Suppressor macrophage treated with lipopolysaccharide for 1 hour (primary cell): ENCODE data around the gene GM2A.
A peak's percentile ranks its signal among the peaks of the same experiment; 100 is the strongest.
"Not testable (repeated sequence)": the region's sequence is repeated elsewhere in the genome, so short reads cannot be mapped to it uniquely, and the experiment has no call there.

Experiments
- DNase-seq, 3 donors: peaks; one replicate each; pipeline ENCODE4 v3.0.0-alpha.2; 2020 to 2022

Gene GM2A

DNA sequence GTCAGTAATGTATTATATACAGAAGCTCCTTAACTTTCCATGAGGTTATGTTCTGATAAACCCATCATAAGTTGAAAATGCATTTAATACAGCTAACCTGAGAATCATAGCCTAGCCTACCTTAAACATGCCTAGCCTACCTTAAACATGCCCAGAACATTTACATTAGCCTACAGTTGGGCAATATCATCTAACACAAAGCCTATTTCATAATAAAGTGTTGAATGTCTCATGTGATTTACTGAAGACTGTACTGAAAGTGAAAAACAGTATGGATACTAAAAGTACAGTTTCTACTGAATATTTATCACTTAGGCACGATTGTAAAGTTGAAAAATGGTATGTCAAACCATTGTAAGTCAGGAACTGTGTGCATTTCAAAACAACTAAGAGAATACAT, 1.6 kb downstream of the GM2A start:
- peak in 1 of 3 donors; percentile 52 for DNase-seq

DNA sequence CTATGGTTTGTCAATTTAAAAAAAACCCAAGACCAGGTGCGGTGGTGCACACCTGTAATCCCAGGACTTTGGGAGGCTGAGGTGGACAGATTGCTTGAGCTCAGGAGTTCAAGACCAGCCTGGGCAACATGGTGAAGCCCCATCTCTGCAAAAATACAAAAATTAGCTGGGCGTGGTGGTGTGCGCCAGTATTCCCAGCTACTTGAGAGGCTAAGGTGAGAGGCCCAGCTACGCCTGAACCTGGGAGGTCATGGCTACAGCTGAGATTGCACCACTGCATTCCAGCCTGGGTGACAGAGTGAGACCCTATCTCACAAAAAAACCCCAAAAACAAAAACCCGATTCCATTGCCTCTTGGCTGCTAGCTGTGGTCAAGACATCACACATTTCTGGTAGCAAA, 2.0 kb downstream of the GM2A start:
- DNase-seq: not testable (repeated sequence)

DNA sequence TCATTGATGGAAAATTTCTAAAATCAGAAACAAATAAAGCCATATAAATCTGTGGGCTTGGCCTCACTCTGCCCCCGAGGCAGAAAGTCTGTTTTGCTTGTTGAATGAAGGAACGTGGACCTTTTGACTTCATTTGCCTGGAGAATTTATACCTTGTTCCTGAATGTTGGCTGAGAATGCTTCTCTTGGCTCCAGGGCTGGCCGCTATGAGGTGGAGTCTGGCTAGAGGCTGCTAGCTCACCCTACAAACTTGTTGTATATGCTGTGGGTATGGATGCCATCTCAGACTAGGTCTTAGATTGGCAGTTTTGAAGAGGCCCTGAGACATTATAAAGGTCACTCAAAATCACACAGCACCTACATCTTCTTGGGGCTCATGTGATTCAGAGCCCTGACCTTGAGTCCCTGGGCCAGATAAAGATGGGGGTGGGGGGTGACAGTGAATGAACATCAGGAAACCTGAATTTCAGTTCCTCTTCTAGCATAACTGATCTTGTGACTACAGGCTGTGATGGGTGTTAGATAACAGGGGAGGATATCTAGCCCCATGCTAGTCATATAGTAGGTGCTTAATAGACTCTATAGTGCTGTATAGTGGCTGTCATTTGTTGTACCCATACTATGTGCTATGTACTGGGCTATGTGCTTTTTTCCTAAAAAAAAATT, 2.8 kb downstream of the GM2A start:
- peak; percentile 60 to 76 (median 69) for DNase-seq

DNA sequence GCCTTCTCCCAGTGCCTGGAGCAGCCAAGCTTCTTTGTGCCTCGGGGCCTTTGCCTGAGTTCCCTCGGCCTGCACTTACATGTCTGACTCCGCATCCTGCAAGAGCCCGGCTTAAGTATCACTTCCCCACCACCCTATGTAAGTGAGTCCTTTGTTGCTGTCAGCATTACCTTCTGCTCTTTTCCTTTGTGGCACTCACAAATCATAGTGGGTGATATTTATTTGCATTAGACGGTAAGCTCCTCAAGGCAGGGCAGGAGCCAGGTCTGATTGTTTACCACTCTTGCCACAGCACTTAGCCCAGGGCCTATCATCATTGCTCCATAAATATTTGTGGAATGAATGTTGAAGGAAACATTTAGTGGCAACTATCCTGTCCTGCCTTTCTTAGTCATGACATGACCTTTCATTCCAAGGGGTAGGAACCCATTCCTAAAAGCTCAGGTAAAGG, 4.8 kb downstream of the GM2A start:
- peak; percentile 74 to 78 (median 77) for DNase-seq

DNA sequence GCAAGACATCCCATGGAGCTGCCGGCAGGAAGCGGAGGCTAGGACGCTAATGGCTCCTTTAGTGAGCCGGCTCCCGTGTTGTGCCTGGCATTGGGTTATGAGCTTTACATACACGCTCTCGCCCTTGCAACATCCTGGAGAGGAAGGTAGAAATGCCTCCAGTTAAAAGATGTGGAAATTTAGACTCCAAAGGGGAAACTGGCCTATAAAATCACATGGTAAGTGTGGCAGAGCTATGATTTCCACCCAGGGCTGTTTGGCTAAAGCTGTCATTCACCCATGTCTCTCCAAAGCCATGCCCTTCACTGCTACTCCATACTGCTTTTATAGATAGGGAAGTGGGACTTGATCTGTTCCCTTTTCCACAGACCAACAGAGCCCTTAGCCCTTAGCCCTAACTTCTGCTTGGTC, 5.2 kb downstream of the GM2A start:
- DNase-seq: peak; percentile 82 to 88 (median 85)

DNA sequence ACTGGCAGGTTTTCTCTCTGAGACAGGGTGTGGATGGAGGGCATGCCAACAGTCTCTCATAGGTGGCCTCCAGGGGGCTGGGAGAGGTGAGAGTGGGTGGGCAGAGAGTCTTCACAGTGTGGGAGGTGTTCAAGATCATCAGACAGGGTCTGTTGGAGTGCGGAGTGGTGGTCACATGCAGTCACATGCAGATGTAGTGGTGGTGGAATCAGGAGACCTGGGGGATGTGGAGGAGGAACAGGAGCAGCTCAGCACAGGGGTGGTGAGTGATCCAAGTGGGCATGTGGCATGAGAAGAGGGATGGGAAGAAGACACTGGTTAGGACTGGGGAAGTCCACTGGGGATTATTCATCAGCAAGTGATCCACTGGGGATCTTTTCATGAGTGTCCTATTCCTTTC, 5.8 kb downstream of the GM2A start:
- peak; percentile 87 to 89 (median 88) for DNase-seq

DNA sequence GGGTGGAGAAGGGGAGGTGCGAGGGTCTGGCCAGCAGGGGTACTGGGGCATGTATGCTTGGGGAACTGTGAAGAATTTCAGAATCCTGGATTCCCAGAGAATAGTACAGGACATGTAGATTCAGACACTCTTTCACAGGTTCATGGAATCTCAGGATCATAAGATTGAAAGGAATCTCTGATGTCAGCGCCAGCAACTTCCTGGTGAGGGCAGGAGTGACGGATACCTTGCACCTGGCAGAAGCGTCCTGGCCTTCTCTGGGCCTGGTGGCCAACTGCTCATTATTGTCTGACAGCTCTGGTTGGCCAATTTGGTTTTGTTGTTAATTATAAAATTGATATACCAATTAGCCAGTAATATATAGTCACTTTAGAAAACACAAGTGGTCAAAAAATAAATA, 6.9 kb downstream of the GM2A start:
- no peak for DNase-seq

DNA sequence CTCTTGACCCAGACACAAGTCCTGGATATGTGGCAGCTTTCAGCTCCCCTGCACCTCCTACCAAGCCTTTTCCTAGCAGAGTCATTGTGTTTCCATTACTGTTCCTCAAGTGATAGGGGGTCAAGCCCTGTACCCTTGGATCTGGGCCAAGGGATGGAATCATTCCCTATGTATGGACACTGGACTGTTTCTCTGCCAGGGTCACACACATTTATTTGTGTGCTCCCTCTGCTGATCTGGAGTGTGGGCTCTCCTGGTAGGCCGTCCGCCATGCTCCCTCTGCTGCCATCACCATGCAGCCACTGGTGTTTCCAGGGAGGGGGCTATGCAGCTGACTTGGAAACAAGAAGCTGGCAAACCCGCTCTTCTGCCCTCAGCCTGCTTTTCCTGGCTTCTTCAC, 9.5 kb downstream of the GM2A start:
- DNase-seq: no peak

DNA sequence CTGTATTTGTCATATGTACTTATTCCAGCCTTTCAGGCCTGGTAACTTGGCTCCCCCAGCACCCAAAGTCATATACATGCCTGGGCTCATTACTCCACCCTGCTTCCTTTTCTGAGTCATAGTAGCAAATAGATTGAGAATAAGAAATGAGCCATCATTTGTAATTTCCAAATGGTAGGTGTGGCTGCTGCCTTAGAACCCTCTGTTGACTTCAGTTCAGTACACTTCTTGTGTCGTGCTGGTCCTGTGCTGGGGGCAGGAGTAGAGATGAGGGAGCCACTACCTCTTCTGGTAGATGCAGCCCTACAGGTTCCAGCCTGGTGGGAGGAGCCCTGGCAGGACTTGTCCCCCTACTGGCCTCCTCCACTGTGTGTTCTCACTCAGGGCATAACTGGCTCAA, 11.1 kb downstream of the GM2A start:
- DNase-seq: peak; percentile 75 to 90 (median 84)

DNA sequence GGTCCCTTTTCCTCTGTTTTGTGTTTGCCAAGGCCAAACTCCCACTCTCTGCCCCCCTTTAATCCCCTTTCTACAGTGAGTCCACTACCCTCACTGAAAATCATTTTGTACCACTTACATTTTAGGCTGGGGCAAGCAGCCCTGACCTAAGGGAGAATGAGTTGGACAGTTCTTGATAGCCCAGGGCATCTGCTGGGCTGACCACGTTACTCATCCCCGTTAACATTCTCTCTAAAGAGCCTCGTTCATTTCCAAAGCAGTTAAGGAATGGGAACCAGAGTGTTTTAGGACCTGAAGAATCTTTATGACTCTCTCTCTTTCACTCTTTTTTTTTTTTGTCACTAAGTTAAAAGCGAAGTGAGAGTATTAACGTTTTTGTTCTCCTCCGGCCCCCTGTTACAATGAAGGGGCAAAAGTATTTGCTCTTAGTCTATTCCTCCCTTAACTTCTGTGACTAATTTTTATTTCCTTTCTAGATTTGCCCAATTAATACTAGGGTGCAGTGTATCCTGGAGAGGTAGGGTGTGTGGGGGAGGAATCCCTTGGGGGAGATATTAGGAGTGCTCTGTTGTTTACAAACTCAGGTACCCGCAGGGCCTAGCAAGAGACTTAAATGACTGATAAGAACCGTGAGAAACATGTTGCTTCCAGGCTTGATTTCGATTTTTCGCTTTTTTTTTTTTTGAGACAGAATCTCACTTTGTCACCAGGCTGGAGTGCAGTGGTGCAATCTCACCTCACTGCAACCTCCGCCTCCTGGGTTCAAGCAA, 14.7 kb downstream of the GM2A start:
- DNase-seq: no peak

DNA sequence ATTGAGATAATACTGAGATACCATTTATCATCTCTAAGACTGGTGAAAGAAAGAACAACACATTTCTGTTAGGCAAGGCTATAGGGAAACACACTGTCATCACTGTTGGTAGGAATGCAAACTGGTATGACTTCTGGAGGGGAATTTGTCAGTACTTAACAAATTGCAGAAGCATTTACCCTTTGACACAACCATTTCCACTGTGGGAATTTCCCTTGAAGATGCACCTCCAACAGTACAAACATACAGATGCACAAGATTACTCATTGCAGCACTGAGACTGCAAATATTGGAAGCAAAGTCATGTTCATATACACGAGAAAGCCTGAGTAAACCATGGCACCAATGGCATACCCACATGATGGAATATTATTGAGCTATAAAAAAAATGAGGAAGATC, 17.6 kb downstream of the GM2A start:
- DNase-seq: peak; percentile 84 to 98 (median 95)

DNA sequence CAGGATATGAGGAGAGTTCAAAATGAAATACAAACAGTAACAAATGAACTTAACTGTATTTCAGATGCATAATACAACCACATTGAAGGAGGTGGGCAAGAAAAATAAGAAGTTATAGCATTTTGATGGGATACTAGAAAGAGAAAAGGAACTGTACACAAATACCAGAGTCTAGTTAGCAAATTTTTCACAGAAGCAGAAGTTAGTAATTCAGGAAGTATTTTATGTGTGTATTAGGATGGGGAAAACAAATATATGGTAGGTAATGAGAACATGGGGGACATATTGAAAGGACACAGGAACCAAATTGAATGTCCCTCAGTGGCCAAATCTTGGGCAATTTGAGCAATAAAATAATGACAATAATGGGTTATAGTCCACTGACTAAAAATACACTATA, 18.4 kb downstream of the GM2A start:
- DNase-seq: peak in 2 of 3 donors; percentile 56 to 62

DNA sequence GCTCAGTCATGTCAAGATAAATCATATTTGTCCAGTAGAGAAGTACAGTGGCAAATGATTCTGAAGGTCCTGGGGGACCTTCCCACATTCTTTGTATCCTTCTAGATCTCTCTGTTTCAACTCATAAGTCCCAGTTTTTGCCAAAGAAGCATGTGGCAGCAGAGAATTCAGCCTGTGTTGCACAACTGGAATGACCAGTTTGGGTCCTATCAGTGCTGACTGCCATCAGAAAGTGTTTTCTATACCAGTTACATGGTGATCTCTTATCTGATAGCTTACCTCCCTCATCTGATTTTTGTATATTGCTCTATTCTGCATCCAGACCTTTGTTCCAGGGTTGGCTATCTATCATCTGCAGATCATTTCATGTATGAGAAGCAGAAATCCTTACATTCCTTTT, 21.7 kb downstream of the GM2A start:
- no peak for DNase-seq

DNA sequence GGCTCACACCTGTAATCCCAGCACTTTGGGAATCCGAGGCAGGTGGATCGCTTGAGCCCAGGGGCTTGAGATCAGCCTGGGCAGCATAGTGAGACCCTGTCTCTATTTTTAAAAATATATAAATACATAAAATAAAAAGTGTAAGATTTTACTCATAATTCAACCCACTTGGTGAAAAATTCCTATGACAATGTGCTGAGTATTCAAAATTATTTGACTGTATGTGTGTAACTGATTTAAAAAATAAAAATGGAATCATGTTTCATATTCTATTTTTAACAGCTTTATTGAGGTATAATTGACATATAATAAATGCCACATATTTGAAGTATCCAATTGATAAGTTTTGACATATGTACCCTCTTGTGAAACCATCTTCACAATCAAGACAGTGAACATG, 22.8 kb downstream of the GM2A start:
- DNase-seq: no peak

DNA sequence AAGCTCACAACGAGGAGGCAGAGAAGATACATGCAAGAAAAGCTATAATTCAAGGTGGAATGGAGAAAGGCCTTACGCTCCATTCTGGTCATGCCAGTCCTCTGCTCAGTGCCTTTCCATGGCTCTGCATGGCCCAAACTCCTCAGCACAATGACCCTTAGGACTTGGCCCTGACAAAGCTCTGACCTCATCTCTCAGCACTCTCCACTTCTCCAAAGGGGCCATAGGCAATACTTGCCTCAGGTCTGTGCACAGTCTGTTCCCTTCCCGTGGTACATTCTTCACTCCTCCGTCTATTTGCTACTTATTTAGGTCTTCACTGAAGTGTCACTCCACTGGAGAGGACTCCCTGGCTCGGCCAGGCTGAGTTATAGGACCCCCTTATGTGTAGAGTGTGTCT, 25.9 kb downstream of the GM2A start:
- DNase-seq: no peak

DNA sequence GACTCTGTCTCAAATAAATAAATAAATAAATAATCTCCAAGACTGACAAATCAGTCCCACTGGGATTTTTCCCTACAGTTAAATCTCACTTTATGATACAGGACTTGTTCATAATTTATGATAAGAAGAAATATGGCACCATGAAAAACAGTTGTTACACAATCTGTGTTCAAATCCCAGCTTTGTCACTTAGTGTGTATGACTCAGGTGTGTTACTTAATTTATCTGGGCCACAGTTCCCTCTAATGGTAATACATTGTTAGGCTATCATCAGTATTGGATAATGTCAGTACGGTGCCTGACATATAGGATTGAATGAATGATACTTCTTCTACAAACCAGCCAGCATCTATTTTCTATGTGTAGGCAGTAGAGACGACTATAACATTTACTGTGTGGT, 27.5 kb downstream of the GM2A start:
- no peak for DNase-seq

DNA sequence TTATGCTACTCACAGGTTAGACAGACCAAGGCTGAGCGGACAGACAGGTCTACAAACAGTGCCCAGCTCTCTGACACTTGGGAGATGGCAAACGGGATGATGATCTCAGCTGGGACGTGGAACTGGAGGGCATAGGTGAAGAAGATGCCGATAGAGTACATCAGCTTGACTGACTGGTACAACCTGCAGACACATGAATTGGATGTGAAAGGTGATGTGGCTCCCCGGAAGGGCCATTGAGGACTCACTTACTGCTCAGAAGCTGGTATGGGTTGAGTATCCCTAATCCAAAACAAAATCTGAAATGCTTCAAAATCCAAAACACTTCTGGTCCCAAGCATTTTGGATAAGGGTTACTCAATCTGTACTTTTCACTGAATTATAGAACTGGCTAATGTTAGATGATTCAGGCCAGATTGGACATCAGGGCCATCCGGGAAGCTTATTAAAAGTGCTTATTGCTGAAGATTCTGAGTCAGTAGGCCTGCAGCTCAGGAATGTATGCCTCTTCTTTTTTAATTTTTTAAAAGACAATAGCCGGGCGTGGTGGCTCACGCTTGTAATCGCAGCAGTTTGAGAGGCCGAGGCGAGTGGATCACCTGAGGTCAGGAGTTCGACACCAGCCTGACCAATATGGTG, 28.1 kb downstream of the GM2A start:
- DNase-seq: no peak

DNA sequence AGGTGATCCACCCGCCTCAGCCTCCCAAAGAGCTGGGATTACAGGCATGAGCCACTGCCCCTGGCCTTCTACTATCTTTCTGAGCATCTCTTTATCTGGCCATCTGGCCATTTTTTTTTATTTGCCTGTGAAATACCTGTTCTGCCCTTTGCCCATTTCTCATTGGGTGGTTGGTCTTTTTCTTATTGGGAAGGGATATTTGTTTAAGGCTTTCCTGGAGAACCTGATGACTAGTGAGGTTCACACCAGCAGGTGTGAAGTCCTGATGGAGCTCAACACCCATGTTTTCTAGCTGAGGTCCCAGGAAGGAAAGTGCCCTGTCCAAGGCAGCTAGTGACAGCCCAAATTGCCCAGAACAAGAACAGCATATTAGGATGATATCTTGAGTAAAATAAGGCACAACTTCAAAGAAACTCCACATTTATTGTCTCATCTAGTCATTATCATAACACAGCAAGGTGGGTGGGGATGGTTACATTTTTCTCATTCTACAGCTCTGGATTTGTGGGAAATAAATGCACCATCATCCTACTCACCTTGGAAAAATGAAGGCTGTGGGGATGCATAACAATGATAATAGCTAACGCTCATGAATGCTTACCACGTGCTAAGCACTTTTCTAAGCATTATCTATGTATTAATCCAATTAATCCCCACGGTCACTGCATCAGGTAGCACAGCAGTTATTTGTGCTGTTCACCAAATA, 30.3 kb downstream of the GM2A start:
- no peak for DNase-seq

DNA sequence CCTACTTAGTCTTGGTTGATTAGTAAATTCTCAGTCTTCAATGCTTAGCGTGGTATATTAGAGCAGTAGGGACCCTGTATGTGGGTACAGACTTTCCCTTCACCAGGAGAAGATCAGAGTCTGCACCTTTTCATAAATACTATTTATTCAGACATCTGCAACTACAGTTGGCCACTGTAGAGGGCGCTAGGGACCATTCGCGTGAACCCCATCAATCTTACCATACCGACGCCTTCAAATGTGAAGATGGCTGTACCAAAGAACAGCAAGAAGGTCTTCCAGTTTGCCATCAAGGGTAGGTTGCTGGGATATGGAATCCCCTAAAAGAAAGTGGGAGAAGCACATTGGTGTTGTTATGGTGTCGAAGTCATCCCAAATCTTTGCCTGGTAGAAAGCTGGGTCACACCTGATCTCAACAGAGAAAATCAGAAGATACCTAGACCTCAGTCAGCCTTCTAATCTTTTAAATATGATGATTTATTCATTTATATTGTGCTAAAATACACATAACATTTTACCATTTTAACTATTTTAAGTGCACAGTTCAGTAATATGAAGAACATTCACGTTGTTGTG, 31.5 kb downstream of the GM2A start:
- DNase-seq: peak in 1 of 3 donors; percentile 41

DNA sequence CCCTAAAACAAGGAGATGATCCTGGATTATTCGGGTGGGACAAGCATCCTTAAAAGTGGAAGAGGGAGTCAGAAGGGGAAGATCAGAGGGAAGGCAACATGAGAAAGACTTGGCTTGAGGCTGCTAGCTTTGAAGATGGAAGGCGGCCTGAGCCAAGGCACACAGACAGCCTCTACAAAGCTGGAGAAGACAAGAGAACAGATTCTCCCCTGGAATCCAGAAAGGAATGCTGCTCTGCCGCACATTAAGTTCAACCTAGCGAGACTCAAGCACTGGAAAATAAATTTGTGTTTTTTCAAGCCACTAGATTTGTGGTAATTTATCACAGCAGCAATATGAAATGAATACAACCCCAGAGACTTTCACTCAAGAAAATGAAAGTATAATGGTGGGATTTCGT, 32.7 kb downstream of the GM2A start:
- no peak for DNase-seq

DNA sequence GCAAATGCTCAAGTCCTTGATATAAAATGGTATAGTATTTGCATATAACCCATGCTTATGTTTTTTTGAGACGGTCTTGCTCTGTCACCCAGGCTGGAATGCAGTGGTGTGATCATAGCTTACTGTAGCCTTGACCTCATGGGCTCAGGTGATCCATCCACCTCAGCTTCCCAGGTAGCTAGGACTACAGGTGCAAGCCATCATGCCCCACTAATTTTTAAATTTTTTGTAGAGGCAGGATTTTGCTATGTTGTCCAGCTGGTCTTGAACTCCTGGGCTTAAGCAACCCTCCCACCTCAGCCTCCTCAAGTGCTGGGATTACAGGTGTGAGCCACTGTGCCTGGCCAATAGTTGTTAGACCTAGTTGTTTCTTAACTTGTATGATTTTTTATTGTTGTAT, 33.3 kb downstream of the GM2A start:
- no peak for DNase-seq

DNA sequence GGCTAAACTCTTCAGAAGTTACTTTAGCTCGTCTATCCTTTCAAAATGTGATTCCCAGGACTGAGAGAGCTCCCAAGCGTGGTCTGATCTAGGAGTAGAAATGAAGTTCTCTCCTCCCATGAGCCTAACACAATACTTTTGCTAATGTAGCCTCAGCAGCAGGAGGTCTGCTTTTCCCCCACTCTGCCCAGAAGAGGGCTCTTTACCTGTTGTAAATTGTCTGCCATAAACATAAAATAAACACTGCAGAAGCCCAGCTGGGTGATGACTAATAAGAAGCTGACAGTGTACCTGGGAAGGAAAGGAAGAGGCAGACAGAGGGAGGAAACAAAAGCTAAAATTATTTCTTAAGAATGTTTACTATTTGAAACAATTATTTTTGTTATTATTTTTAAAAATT, 35.2 kb downstream of the GM2A start:
- no peak for DNase-seq

DNA sequence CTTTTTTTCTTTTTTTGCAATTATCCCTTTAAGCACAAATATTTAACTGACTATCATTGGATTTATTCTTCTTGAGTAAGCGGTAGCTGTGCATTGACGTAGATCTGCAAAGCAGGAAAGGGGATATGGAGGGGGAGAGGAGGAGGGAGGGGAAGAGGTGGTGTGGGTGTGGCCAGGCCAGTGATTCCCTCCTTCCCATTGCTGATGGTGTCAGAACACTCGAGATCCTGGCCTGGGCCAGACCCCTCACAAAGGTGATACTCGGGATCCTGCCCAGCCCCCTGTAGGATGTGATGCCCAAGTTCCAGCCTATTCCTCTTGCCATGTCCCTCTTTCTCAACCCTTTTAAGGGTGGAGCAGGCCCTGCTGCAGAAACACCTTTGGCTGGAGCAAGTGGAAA, 40.6 kb downstream of the GM2A start:
- no peak for DNase-seq
